Activated CD8-positive, alpha-beta memory T cell treated with anti-CD3 and anti-CD28 coated beads for 36 hours (primary cell): ENCODE data around the gene KBTBD2. TPM values are rescaled to one million over a fixed set of nuclear protein-coding genes. Genes with fewer than 3 reads are reported as not detected.
"Not testable (repeated sequence)": the region's sequence is repeated elsewhere in the genome, so short reads cannot be mapped to it uniquely, and the experiment has no call there.

Source experiments
- CTCF ChIA-PET: fragments of 350-600 bp; sonication (Branson Sonifier 250); formaldehyde crosslinking; loops from one replicate; lab custom pipeline; 2021; ENCODE audit warnings: antibody characterized with exemption; lab: Charles Lee
- POLR2A ChIA-PET: fragments of 350-600 bp; sonication (Branson Sonifier 250); formaldehyde crosslinking; loops from one replicate; lab custom pipeline; 2021; ENCODE audit warnings: antibody characterized with exemption; lab: Charles Lee
- total RNA-seq, 2 experiments: library from RNA; stranded (reverse); gene quantifications; one replicate each; pipeline ENCODE4 v1.2.3, GENCODE V29; 2021

Gene KBTBD2
- total RNA-seq, 2 experiments from 2014 or later: 19.9 to 22.1 TPM

DNA sequence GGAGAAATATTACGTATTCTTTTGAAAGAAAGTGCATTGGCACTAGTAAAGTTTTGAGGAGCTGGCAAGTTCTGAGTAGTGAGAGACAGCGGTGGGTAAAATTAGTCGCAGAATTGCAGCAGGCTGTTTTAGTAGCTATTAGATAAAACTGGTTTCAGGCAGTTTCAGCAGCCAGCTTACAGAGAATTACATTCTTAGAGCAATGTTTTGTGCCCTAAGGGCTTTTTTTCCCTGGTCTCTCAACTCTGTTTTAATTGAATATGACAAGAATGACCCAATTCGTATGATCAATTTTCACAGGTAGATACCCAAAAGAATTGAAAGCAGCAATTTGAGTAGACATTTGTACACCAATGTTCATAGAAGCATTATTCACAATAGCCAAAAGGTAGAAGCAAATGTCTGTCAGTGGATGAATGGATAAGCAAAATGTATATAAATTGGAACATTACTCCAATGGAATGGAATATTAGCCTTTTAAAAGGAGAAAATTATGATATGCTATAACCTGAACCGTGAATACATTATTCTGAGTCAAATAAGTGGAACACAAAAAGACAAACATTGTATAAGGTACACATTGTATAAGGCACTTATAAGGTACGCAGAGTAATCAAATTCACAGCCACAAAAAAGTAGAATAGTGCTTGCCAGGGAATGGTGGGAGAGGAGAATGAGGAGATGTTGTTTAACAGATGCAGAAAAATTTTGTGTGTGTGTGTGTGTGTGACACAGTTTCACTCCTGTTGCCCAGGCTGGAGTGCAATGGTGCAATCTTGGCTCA, 5.2 kb upstream of the KBTBD2 start:
- ChIA-PET CTCF (no interaction called here), POLR2A (no interaction called here)

DNA sequence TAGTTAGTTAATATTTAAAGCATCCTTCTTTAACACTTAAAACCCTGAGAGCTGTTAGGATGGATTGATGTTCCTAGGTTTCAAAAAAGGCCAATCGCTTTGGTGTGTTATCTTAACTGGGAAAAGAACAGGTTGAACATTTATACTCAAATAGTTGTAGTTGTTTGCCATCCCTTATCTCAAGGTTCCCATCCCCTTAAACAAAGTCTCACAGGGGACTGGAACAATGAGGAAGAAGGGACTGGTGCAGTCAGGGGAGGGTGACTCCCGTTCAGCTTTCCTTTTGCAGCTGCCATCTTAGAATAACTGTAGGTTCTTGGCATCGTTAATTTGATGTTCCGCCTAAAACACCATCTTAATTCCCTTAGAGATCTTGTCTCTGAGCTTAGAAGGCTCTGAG, 2.6 kb upstream of the KBTBD2 start:
- POLR2A ChIA-PET: interaction anchor here (0.8 kb wide), 1 partner anchor 169 kb away, joined by 3 read pairs; no protein-coding TSS in a partner anchor

DNA sequence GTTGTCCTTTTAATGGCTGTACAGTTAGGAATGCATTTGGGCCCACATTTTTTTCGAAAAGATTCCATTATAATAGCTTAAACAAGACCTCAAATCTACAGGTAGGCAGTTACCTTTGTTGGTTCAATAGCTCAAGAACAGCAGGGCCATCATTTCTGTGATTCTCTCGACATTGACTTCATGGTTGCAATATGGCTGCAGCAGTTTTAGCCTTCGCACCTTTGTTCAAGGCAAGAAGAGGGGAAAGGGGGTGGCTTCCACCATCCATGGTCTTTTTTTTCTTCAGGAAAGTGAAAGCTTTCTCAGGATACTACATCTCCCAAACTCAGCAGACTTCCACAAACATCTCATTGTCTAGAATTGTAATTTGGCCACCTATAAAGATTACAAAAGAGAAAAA, 2.2 kb upstream of the KBTBD2 start:
- CTCF ChIA-PET: interaction anchor here (3.0 kb wide), 1 partner anchor 48 kb away, joined by 11 read pairs; no protein-coding TSS in a partner anchor
- POLR2A ChIA-PET: interaction anchor here (0.8 to 1.5 kb wide), 2 partner anchors 11 to 169 kb away, joined by 3 to 7 read pairs; no protein-coding TSS in a partner anchor

More for the DNA sequence above, 2.6 kb upstream of the KBTBD2 start:
- CTCF ChIA-PET: interaction anchor here (3.0 kb wide), 1 partner anchor 48 kb away, joined by 11 read pairs; no protein-coding TSS in a partner anchor

DNA sequence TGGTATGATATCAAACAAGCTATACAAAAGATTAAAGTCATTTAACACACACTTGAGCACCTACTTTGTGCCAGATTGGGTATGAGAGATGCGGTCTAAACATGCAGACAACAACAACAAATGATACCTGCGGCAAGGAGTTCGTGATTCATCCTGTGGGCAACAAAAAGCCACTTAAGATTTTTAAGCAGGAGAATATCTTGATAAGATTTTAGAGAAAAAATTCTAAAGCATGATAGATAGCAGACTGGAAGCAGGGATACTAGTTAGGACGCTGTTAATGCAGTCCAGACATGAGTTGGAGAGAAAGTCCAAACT, 1.6 kb upstream of the KBTBD2 start:
- ChIA-PET POLR2A (interaction anchor here (0.7 to 1.5 kb wide), 3 partner anchors 11 to 169 kb away, joined by 3 to 7 read pairs (median 5); partner anchors contain the start of gene NT5C3A), CTCF (interaction anchor here (3.0 kb wide), 1 partner anchor 47 kb away, joined by 11 read pairs; no protein-coding TSS in a partner anchor)

DNA sequence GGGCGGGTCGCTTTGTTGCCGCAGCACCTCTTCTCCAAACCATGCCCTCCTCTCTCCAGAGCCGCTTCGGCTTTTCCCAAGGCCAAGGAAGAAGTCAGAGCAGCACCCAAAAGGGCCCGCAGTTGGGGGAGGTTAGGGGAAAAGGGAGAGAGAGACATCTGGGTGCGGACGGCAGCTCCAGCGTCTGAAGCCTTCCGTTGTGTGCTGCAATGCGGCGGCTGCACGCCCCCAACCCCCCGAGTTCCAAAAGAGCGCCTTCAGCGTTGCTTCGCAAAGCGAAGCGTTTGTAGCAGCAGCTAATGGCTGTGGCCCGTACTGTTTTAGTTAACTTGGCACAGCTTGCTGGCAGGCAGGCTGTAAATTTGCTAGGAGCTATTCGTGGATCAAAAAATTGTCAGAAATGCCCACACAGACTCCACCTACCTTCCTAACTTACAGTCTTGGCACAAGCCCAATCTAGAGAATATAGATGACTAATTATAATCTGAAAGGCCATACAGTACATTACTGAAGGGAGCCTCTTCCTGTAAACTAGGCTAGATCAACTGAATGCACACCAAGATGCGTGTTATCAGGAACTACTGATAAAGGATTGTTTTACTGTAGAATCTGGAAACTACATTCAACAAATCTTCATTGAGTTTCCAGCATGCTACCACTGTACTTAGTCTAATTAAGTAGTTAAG, 1.1 kb upstream of the KBTBD2 start:
- ChIA-PET POLR2A (interaction anchor here (0.6 to 1.5 kb wide), 8 partner anchors 12 to 780 kb away, joined by 3 to 9 read pairs (median 5); partner anchors contain the start of gene NT5C3A), CTCF (interaction anchor here (1.0 to 3.0 kb wide), 2 partner anchors 22 to 47 kb away, joined by 4 to 11 read pairs; no protein-coding TSS in a partner anchor)

DNA sequence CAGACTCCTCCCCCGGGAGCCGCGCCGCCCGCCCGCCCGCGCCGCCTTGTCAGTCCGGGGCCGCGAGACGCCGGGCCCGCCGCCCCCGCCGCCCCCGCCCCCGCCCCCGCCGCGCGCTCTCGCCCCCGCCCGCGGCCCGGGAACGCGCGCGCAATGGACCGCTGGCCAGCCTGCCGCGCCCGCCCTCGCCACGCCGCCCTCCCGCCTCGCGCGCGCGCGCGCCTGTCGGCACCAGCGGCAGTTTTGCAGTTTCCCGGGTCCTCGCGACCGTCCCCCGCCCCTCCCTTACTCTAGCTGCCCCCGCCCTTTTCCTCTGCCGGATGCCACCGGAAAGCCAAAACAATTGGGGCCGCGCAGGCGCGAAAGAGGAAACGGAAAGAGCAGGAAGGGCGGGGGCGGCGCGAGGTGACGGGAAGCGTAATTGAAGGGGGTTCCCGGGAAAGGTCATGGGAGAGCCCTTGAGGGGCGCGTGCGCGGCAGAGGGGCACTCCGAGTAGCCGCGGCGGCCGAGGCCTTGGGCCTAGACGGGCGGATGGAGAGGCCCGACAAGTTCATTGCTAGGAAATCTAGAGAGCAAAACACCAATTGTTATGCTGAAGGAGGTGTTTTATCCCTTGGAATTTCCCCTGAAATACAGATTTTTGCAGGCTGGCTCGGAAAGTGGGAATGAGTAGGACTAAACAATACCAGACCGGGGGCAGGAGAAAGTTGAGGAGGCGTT, 400 bp upstream of the KBTBD2 start:
- ChIA-PET POLR2A (interaction anchor here (0.5 to 1.5 kb wide), 9 partner anchors 13 to 779 kb away, joined by 3 to 9 read pairs (median 5); partner anchors contain the start of gene NT5C3A), CTCF (interaction anchor here (1.0 to 3.0 kb wide), 2 partner anchors 22 to 46 kb away, joined by 4 to 11 read pairs; no protein-coding TSS in a partner anchor)

DNA sequence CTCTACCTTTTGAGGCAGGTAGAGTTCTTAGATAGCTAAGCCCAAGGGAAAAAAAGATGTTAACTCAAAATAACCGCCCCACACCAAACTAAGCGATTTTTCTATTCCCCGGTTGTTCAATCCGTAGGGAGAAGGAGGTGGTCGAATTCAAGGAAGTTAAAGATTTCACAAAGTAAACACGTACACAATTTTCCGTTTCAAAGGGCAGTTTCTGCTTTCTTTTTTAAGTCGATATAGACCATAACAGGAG, 842 bp downstream of the KBTBD2 start:
- POLR2A ChIA-PET: interaction anchor here (1.0 to 1.5 kb wide), 3 partner anchors 14 to 172 kb away, joined by 3 to 8 read pairs (median 6); partner anchors contain the start of gene NT5C3A
- CTCF ChIA-PET: interaction anchor here (2.3 kb wide), 1 partner anchor 44 kb away, joined by 10 read pairs; no protein-coding TSS in a partner anchor

DNA sequence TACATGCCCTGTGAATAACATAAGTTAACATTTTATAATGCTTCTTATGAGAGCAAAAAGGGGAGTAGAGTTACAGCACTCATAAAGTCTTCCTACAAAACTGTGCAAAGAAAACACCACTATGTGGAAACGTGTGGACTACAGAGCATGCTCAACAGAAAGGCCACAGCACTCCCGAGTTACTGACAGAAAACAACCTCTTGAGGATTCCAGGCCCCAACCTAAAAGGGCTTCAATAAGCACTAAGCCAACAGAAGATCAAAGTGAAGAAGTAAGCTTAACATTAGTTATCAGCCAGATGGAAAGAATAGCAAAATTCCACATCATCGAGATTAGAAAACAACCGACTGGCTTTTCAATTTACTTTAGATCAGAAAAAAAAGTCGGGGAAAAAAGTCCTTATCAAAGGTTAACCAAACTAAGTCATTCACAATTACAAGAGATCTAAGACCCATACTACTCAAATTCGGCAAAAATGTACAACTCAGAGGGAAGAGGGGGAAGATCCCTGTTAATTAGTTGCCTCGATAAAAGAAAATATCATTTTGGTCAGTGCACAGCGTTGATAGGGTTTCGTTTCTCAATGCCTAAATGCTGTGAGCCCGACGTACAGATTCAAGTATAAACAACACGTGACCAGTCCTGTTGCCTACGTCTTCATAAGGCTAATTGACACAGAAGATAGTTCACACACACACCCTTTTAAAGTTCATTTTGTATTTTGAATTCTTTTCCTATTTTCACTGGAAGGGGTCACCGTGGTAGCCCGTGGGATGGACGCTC, 1.4 kb downstream of the KBTBD2 start:
- CTCF ChIA-PET: interaction anchor here (2.3 kb wide), 1 partner anchor 44 kb away, joined by 10 read pairs; no protein-coding TSS in a partner anchor

DNA sequence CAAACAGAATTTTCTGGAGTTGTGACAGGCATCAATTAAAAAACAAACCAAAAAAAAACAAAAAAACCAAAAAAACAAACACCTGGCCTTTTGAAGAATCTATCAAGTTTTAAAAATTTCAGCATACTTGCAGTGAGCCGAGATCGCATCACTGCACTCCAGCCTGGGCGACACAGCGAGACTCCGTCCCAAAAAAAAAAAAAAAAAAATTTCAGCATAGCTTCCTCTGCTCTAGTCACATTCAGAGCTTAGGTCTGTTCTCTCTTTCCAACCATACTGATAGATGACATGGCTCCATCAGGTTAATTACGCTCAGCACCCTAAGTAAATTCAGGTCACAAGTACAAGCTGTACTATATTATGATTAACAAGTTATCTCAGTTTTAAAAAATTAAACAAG, 3.1 kb downstream of the KBTBD2 start:
- ChIA-PET POLR2A (interaction anchor here (0.6 kb wide), 1 partner anchor 16 kb away, joined by 6 read pairs; no protein-coding TSS in a partner anchor), CTCF (interaction anchor here (1.3 kb wide), 1 partner anchor 53 kb away, joined by 5 read pairs; no protein-coding TSS in a partner anchor)

More for the DNA sequence above, 1.4 kb downstream of the KBTBD2 start:
- POLR2A ChIA-PET: interaction anchor here (0.7 to 1.5 kb wide), 6 partner anchors 9 to 172 kb away, joined by 3 to 8 read pairs (median 3); partner anchors contain the start of gene NT5C3A

DNA sequence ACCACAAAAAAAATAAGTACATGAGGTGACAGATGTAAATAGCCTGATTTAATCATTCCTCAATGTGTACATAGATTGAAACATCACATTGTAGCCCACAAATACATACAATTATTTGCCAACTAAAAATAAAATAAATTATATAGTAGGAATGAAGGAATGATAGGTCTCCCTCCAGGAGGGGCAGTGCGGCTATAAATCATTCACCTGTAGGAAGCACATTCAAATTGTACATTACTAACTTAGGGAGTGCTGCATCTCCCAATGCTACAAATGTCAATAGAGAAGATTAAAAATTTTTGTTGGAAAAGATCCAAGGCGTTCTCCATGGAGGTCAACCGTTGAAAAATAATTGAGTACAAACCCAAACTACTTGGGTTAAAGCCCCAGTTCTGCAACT, 4.2 kb downstream of the KBTBD2 start:
- ChIA-PET CTCF (interaction anchor here (1.5 kb wide), 1 partner anchor 222 kb away, joined by 4 read pairs; the partner anchor contains the start of gene RP9), POLR2A (no interaction called here)

DNA sequence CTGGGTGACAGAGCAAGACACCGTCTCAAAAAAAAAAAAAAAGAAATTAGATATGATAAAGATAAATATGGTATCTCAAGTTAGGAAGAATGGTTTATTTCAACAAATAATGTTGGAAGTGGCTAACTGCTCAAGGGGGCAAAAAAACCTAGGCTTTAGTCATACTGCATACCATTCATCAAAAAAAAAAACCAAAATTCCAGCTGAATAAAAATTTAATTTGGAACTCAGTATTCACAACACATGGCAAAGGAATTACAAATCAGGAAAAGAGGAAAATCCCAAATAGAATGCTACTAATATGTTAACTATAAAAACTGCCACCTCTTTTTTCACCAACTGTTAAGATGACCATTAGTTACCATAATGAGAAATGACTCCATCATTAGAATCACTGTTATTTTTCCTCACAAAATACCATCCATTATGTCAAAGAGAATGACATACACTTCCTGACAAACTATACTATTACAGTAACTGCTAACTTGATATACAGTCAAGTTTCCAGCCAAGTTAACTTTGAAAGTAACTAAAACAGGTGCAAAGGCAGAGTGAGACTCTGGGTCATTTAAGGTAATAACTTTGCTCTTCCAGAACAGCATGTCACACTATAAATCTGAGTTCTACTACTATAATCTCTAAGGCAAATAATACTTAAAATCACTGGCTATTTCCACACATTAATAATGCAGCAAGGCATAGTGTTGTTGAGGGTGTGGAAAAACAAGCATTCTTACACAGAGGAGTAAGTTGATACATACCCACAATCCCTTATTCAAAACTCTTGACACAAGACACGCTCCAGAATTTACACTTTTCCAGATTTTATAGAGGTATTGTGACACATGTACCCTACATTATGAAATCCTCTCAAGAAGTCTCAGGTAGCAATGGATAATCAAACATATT, 10.2 kb downstream of the KBTBD2 start:
- CTCF ChIA-PET: no interaction called here
- POLR2A ChIA-PET: no interaction called here

DNA sequence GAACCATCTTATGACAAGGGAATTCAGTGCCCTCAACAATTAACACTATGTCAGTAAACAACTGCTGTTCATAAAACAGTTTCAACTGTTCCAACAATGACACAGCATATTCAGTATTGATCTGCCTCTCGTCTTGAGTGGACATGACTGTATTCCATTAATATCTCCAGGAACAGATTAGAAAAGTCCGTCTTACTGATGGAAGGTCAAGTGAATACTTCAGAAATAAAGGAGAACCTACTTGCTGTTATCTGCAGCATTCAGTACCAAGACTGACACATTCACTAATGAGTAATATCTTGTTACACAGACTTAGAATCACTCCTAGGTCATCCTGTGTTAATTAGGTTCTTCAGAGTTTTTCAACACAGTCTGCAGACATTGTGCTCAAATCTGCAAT, 12.1 kb downstream of the KBTBD2 start:
- POLR2A ChIA-PET: no interaction called here
- CTCF ChIA-PET: interaction anchor here (1.7 kb wide), 1 partner anchor 33 kb away, joined by 5 read pairs; no protein-coding TSS in a partner anchor

DNA sequence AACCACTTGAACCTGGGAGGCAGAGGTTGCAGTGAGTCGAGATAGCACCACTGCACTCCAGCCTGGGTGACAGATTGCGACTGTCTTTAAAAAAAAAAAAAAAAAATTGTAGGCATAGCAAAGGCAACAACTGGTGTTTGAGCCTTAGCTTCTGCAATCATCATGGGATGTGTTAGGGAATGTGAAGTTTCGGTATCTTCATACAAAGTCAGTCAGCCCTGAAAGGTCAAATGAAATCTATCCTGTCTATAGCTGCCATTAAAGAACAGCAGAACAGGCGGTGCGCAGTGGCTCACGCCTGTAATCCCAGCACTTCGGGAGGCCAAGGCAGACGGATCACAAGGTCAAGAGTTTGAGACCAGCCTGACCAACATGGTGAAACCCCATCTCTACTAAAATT, 13.5 kb downstream of the KBTBD2 start:
- CTCF ChIA-PET, POLR2A ChIA-PET: not testable (repeated sequence)

DNA sequence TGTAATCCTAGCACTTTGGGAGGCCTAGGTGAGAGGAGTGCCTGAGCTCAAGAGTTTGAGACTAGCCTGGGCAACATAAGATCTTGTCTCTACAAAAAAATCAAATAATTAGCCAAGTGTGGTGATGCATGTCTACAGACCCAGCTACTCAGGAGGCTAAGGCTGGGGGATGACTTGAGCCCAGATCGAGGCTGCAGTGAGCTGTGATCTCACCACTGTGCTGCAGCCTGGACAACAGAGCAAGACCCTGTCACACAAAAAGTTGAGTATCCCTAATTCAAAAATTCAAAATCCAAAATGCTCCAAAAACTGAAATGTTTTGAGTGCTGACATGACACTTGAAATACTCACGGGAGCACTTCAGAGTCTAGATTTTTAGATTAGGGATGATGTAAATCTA, 19.1 kb downstream of the KBTBD2 start:
- POLR2A ChIA-PET: no interaction called here
- CTCF ChIA-PET: no interaction called here

DNA sequence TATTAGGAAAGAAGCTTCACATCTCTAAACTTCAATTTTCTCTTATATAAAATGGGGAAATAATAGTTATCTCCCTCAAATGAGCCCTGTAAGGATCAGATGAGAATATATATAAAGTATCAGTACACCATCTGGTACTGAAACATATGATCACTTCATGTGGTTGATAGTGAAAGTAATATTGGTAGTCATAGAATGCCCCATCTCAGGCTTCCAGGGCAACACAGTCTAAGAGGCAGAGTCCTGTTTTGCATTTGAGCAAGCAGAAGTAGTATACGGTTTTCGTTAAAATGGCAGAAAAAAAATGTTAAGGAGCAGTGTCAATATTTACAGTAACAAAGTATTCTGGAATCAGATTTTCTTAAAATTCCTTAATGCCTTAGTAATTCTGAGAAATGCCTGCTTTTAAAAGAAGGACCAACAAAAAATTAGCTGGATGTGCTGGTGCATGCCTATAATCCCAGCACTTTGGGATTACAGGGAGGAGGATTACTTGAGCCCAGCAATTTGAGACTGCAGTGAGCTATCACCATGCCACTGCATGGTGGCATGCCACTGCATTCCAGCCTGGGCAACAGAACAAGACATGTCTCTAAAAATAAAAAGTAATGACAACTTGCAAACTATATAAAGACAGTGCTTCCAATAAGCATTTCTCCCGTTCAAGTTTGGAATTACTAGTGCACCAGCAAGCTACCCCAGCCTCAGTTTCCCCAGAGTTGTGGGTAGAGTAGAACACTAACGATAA, 19.8 kb downstream of the KBTBD2 start:
- ChIA-PET CTCF (no interaction called here), POLR2A (no interaction called here)

DNA sequence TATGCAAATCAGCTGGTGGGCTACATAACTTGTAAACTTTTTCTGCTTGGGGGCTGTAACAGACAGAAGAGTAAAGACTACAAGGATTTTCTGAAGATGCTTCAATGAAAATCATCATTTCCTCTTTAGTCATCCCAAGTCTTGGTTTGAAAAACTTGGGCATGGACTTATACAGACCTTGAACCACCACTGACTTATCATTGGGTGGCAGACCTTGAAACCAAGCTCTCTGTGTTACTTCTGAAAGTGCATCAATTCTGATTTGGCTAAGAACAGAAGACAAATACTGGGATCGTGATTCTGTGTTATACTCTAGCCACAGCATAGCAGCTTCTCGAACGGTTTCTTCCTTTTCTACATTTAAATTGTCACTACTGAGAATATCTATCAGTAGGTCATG, 21.3 kb downstream of the KBTBD2 start:
- ChIA-PET POLR2A (no interaction called here), CTCF (interaction anchor here (0.9 to 1.5 kb wide), 3 partner anchors 22 to 73 kb away, joined by 3 to 6 read pairs (median 4); partner anchors contain the start of gene KBTBD2)
